Measurements from ENCODE around the gene UBE2F. TPM values are rescaled to one million over a fixed set of nuclear protein-coding genes. Genes with fewer than 3 reads are reported as not detected.

Gene UBE2F
- total RNA-seq, 1 experiment from 2014 or later, result 44.9 TPM

- Histone ChIP-seq H3K9me3 (ENCODE audit: control insufficient read depth, insufficient read depth, low read depth, low read length) (no peaks in the 10 kb centered on the region), H3K4me3 (ENCODE audit: low read depth in 2 of 2, low read length in 2 of 2) (no peak overlapping the region), H3K27ac (ENCODE audit: low read length) (no peak overlapping the region), H3K4me1 (ENCODE audit: control insufficient read depth, insufficient read depth, low read length) (no peaks in the 10 kb centered on the region), H3K27me3 (ENCODE audit: control insufficient read depth, insufficient read depth, low read length) (no peaks in the 10 kb centered on the region), H3K36me3 (ENCODE audit: control insufficient read depth, insufficient read depth, low read length) (no peaks in the 10 kb centered on the region; the same call in 1 of the 2 replicates)
- no peak for ATAC-seq
- no peak for TF ChIP-seq REST (IDR thresholded peaks at IDR 0.05; ENCODE audit: insufficient read depth in 1 of 2, low read depth in 2 of 2, low read length in 1 of 2)
- no peak for TF ChIP-seq CTCF (IDR thresholded peaks at IDR 0.05)
- no peak for TF ChIP-seq POLR2AphosphoS5 (IDR thresholded peaks at IDR 0.05; ENCODE audit: low read depth, low read length)
- TF ChIP-seq SIN3A (IDR thresholded peaks at IDR 0.05; ENCODE audit: borderline replicate concordance, insufficient read depth, low read depth, low read length), result no peak
- TF ChIP-seq TCF7L2 (IDR thresholded peaks at IDR 0.05; ENCODE audit: low read depth, low read length), result no peak
- POLR2A ChIA-PET, result no interaction called here
- CTCF ChIA-PET, result no interaction called here
- no TSS peak for BruUV-seq (replicated peaks)
- in situ Hi-C loops (cut with HindIII; ENCODE audit: low pct_unique_long_range_greater_than_20kb, low sequenced_read_pairs) (no loop called here), intact Hi-C loops (cut with micrococcal nuclease; ENCODE audit: unreplicated experiment) (no loop called here)
- no peak for DNase-seq (ENCODE audit: low read depth, low spot score)
These were observed 55.9 kb downstream of the UBE2F start for GRCh38 chr2:238022594-238023157.

- ATAC-seq (no peak), DNase-seq (ENCODE audit: low read depth, low spot score) (no peak)
- Histone ChIP-seq H3K36me3 (ENCODE audit: control insufficient read depth, insufficient read depth, low read length) (no peaks in the 10 kb centered on the region; the same call in 1 of the 2 replicates), H3K9me3 (ENCODE audit: control insufficient read depth, insufficient read depth, low read depth, low read length) (no peaks in the 10 kb centered on the region), H3K4me3 (ENCODE audit: low read depth in 2 of 2, low read length in 2 of 2) (no peak overlapping the region), H3K4me1 (ENCODE audit: control insufficient read depth, insufficient read depth, low read length) (no peaks in the 10 kb centered on the region), H3K27me3 (ENCODE audit: control insufficient read depth, insufficient read depth, low read length) (no peaks in the 10 kb centered on the region), H3K27ac (ENCODE audit: low read length) (no peak overlapping the region)
- ChIA-PET POLR2A (interaction anchor here (0.6 kb wide), 1 partner anchor 17 kb away, joined by 8 read pairs; no protein-coding TSS in a partner anchor), CTCF (interaction anchor here (0.5 kb wide), 1 partner anchor 17 kb away, joined by 5 read pairs; no protein-coding TSS in a partner anchor)
- in situ Hi-C loops (cut with HindIII; ENCODE audit: low pct_unique_long_range_greater_than_20kb, low sequenced_read_pairs) (no loop called here), intact Hi-C loops (cut with micrococcal nuclease; ENCODE audit: unreplicated experiment) (no loop called here)
- BruUV-seq (replicated peaks), result no TSS peak
- TF ChIP-seq TCF7L2 (IDR thresholded peaks at IDR 0.05; ENCODE audit: low read depth, low read length), result no peak
- no peak for TF ChIP-seq CTCF (IDR thresholded peaks at IDR 0.05)
- TF ChIP-seq SIN3A (IDR thresholded peaks at IDR 0.05; ENCODE audit: borderline replicate concordance, insufficient read depth, low read depth, low read length), result no peak
- no peak for TF ChIP-seq REST (IDR thresholded peaks at IDR 0.05; ENCODE audit: insufficient read depth in 1 of 2, low read depth in 2 of 2, low read length in 1 of 2)
- TF ChIP-seq POLR2AphosphoS5 (IDR thresholded peaks at IDR 0.05; ENCODE audit: low read depth, low read length), result no peak
These were observed 56.8 kb downstream of the UBE2F start for GRCh38 chr2:238023608-238024007.
